ENCODE data around the gene NFIX. TPM values are rescaled to one million over a fixed set of nuclear protein-coding genes. Genes with fewer than 3 reads are reported as not detected.

NFIX gene
- total and polyA plus RNA-seq, 2 donors (not counting 1 experiment from before 2014, with no cell fraction given): 0.69 to 5.6 TPM

DNA sequence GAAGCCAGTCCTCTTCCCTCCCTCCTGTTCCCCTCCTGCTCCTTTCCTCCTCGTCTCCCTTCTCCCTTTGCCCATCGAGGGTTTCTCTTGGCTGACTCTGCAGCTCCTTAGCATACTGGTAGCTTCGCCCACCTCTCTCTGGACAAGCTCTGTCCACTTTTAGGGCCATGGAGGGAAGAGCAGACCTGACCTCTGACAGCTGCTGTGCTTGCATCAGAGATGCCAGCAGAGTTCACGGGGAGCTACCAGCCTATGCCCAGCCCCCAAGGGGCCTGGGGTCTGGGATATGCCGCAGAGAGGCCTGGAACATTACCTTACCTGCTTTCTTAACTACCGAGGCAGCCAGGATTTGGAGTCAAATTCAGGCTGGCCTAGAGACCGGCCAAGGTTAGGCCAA lies 87.7 kb downstream of the NFIX start:
- peaks cover 4% of the 10 kb centered on the region for H3K27me3 Mint-ChIP-seq
- ATAC-seq (ENCODE audit: low read depth): no peak
- H3K4me2 ChIP-seq (replicated peaks; ENCODE audit: low read depth, low read length, poor library complexity, severe bottlenecking): no peak overlapping the region
- no peak overlapping the region for H3K9ac ChIP-seq (ENCODE audit: low read length)
- H3K79me2 ChIP-seq (ENCODE audit: control insufficient read depth, insufficient read depth, low read length): no peaks in the 10 kb centered on the region
- H3K4me3 Mint-ChIP-seq: no peak overlapping the region
- H3K9me3 ChIP-seq (ENCODE audit: control extremely low read depth in 1 of 3, control insufficient read depth in 2 of 3, insufficient read depth in 1 of 3, low read length in 2 of 3): no peaks in the 10 kb centered on the region
- no peak overlapping the region for H3K27ac ChIP-seq (ENCODE audit: low read length in 2 of 2)
- no peaks in the 10 kb centered on the region for H3K4me1 Mint-ChIP-seq
- H4K20me1 ChIP-seq (ENCODE audit: control insufficient read depth, insufficient read depth, low read length, poor library complexity, severe bottlenecking): no peaks in the 10 kb centered on the region
- DNase-seq: no peak
- no peak for TF ChIP-seq EZH2 (IDR thresholded peaks at IDR 0.05; ENCODE audit: borderline replicate concordance, insufficient read depth, low read depth, low read length, poor library complexity, severe bottlenecking)
- TF ChIP-seq, protein P1, sequence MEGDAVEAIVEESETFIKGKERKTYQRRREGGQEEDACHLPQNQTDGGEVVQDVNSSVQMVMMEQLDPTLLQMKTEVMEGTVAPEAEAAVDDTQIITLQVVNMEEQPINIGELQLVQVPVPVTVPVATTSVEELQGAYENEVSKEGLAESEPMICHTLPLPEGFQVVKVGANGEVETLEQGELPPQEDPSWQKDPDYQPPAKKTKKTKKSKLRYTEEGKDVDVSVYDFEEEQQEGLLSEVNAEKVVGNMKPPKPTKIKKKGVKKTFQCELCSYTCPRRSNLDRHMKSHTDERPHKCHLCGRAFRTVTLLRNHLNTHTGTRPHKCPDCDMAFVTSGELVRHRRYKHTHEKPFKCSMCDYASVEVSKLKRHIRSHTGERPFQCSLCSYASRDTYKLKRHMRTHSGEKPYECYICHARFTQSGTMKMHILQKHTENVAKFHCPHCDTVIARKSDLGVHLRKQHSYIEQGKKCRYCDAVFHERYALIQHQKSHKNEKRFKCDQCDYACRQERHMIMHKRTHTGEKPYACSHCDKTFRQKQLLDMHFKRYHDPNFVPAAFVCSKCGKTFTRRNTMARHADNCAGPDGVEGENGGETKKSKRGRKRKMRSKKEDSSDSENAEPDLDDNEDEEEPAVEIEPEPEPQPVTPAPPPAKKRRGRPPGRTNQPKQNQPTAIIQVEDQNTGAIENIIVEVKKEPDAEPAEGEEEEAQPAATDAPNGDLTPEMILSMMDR (IDR thresholded peaks at IDR 0.05): no peak
- ChIA-PET CTCF (interaction anchor here (1.4 kb wide), 1 partner anchor 22 kb away, joined by 4 read pairs; no protein-coding TSS in a partner anchor), POLR2A (no interaction called here)
- 94% methylated on average over 6 of the region's 7 CpGs for WGBS (ENCODE audit: insufficient coverage)
- no peak overlapping the region for H3K4me3 ChIP-seq (ENCODE audit: control extremely low read depth in 1 of 5, extremely low read depth in 1 of 5, insufficient read depth in 1 of 5, low read depth in 2 of 5, low read length in 4 of 5)
- H3K27ac Mint-ChIP-seq: no peak overlapping the region
- H3K36me3 ChIP-seq (replicated peaks in 1 of 2; ENCODE audit: control extremely low read depth in 1 of 2, control insufficient read depth in 1 of 2, extremely low read depth in 1 of 2, insufficient read depth in 2 of 2, low read length in 1 of 2): no peaks in the 10 kb centered on the region
- no peaks in the 10 kb centered on the region for H3K9me3 Mint-ChIP-seq (ENCODE audit: insufficient read depth)
- H3K4me1 ChIP-seq (ENCODE audit: control insufficient read depth in 2 of 2, insufficient read depth in 2 of 2, low read length in 2 of 2): no peaks in the 10 kb centered on the region
- no peaks in the 10 kb centered on the region for H3K27me3 ChIP-seq (replicated peaks in 1 of 4; ENCODE audit: control extremely low read depth in 1 of 4, control insufficient read depth in 3 of 4, insufficient read depth in 4 of 4, low read length in 3 of 4)
- intact Hi-C loops (cut with micrococcal nuclease): no loop called here
- no peak overlapping the region for H2AFZ ChIP-seq (ENCODE audit: insufficient read depth, low read depth, low read length, poor library complexity, severe bottlenecking)

DNA sequence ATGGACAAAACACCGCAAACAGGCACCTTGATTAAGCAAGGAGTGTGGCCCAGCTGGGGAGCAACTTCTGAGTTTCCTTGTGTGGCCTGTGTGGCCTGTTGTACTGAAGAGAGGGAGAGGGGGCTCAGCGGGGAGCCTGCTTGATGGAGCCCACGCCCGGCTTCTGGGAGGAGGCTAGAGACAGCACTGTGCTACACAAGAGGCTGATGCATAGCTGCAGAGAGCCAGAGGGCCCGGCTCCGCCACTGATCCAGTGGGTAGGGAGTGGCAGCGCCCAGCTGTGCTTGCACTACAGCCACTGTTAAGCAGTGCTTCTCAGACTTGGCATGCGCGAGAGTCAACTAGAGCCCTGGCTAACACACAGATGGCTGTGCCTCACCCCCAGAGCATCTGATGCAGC lies 88.4 kb downstream of the NFIX start:
- ATAC-seq (ENCODE audit: low read depth) (no peak), DNase-seq (no peak)
- POLR2A ChIA-PET: no interaction called here
- Mint-ChIP-seq H3K4me3 (no peak overlapping the region), H3K4me1 (no peaks in the 10 kb centered on the region), H3K9me3 (ENCODE audit: insufficient read depth) (no peaks in the 10 kb centered on the region), H3K27me3 (peaks cover 4% of the 10 kb centered on the region), H3K27ac (no peak overlapping the region)
- H2AFZ ChIP-seq (ENCODE audit: insufficient read depth, low read depth, low read length, poor library complexity, severe bottlenecking): no peak overlapping the region
- H3K79me2 ChIP-seq (ENCODE audit: control insufficient read depth, insufficient read depth, low read length): no peaks in the 10 kb centered on the region
- 95% methylated on average over 9 of the region's 9 CpGs for WGBS (ENCODE audit: insufficient coverage)
- H3K4me1 ChIP-seq (ENCODE audit: control insufficient read depth in 2 of 2, insufficient read depth in 2 of 2, low read length in 2 of 2): no peaks in the 10 kb centered on the region
- intact Hi-C loops (cut with micrococcal nuclease): no loop called here
- CTCF ChIA-PET: interaction anchor here (1.4 kb wide), 1 partner anchor 22 kb away, joined by 4 read pairs; no protein-coding TSS in a partner anchor
- no peak overlapping the region for H3K4me3 ChIP-seq (ENCODE audit: control extremely low read depth in 1 of 5, extremely low read depth in 1 of 5, insufficient read depth in 1 of 5, low read depth in 2 of 5, low read length in 4 of 5)
- TF ChIP-seq, protein P1 (IDR thresholded peaks at IDR 0.05): no peak
- TF ChIP-seq EZH2 (IDR thresholded peaks at IDR 0.05; ENCODE audit: borderline replicate concordance, insufficient read depth, low read depth, low read length, poor library complexity, severe bottlenecking): no peak
- H4K20me1 ChIP-seq (ENCODE audit: control insufficient read depth, insufficient read depth, low read length, poor library complexity, severe bottlenecking): no peaks in the 10 kb centered on the region
- no peak overlapping the region for H3K9ac ChIP-seq (ENCODE audit: low read length)
- no peak overlapping the region for H3K27ac ChIP-seq (ENCODE audit: low read length in 2 of 2)
- no peak overlapping the region for H3K4me2 ChIP-seq (replicated peaks; ENCODE audit: low read depth, low read length, poor library complexity, severe bottlenecking)
- H3K36me3 ChIP-seq (replicated peaks in 1 of 2; ENCODE audit: control extremely low read depth in 1 of 2, control insufficient read depth in 1 of 2, extremely low read depth in 1 of 2, insufficient read depth in 2 of 2, low read length in 1 of 2): no peaks in the 10 kb centered on the region
- no peaks in the 10 kb centered on the region for H3K27me3 ChIP-seq (replicated peaks in 1 of 4; ENCODE audit: control extremely low read depth in 1 of 4, control insufficient read depth in 3 of 4, insufficient read depth in 4 of 4, low read length in 3 of 4)
- H3K9me3 ChIP-seq (ENCODE audit: control extremely low read depth in 1 of 3, control insufficient read depth in 2 of 3, insufficient read depth in 1 of 3, low read length in 2 of 3): no peaks in the 10 kb centered on the region
